ENCODE measurements around the gene OSTN. TPM values are rescaled to one million over a fixed set of nuclear protein-coding genes. Genes with fewer than 3 reads are reported as not detected.

The OSTN gene
- total RNA-seq, 2 experiments from 2014 or later, result not detected

DNA sequence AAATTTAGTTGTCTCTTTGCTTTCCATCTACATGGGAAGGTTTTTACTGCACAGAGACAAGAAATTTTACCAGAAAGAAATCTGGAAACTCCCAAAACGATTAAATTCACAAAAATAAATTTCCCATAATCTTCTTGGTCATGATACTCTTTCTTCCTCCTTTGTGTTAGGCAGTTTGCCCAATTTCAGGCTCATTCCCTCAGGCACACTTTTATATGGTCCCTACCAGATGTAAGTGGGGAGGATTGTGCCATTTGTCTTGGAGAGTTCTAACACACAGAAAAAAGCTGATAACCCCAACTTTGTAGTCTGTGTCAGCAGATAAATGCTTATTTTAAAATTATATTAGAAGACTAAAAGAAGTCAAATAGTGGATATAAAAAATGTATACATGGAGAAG lies 81.1 kb downstream of the OSTN start:
- ChIA-PET POLR2A (no interaction called here), CTCF (no interaction called here)
- DNase-seq (no peak), ATAC-seq (ENCODE audit: poor library complexity) (no peak)
- TF ChIP-seq, protein P1, sequence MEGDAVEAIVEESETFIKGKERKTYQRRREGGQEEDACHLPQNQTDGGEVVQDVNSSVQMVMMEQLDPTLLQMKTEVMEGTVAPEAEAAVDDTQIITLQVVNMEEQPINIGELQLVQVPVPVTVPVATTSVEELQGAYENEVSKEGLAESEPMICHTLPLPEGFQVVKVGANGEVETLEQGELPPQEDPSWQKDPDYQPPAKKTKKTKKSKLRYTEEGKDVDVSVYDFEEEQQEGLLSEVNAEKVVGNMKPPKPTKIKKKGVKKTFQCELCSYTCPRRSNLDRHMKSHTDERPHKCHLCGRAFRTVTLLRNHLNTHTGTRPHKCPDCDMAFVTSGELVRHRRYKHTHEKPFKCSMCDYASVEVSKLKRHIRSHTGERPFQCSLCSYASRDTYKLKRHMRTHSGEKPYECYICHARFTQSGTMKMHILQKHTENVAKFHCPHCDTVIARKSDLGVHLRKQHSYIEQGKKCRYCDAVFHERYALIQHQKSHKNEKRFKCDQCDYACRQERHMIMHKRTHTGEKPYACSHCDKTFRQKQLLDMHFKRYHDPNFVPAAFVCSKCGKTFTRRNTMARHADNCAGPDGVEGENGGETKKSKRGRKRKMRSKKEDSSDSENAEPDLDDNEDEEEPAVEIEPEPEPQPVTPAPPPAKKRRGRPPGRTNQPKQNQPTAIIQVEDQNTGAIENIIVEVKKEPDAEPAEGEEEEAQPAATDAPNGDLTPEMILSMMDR (IDR thresholded peaks at IDR 0.05), result no peak
- Mint-ChIP-seq H3K36me3 (ENCODE audit: low read depth) (no peaks in the 10 kb centered on the region), H3K4me1 (ENCODE audit: low read depth) (no peaks in the 10 kb centered on the region), H3K4me3 (no peak overlapping the region), H3K9me3 (no peaks in the 10 kb centered on the region), H3K27ac (no peak overlapping the region), H3K27me3 (peaks cover 9% of the 10 kb centered on the region)
- no peak overlapping the region for H3K4me3 ChIP-seq (ENCODE audit: low read length)
- peaks cover 0 to 4% of the 10 kb centered on the region in 2 experiments for H3K9me3 ChIP-seq (ENCODE audit: control insufficient read depth in 1 of 2, insufficient read depth in 1 of 2, low read length in 2 of 2)
- no peaks in the 10 kb centered on the region for H3K27me3 ChIP-seq (ENCODE audit: control insufficient read depth in 1 of 2, insufficient read depth in 2 of 2, low read length in 2 of 2)
- H3K36me3 ChIP-seq (ENCODE audit: insufficient read depth, low read length), result no peaks in the 10 kb centered on the region
- intact Hi-C loops (cut with DNase I, micrococcal nuclease), result no loop called here
- no peak overlapping the region for H3K27ac ChIP-seq (ENCODE audit: low read depth in 1 of 2, low read length in 2 of 2)
- no peaks in the 10 kb centered on the region for H3K4me1 ChIP-seq (ENCODE audit: insufficient read depth, low read length)

DNA sequence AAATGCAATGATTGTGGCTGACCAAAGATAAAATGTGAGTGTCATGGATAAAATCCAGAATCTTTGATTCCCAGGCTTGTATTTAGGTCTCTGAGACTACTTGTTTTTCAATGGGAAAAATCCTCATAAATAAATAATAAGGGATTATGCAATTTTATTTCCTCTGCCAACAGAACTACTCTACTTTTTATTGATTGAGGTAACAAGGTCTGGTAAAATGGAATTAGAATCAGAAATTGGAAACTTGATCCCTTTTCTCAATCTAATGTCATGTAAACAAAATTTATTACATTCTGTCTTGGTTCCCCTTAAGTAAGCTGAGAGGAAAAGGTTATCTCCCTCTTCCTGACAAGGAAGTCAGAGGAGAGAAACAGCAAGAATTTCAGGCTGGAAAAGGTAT lies 81.8 kb downstream of the OSTN start:
- H3K36me3 Mint-ChIP-seq (ENCODE audit: low read depth), result no peaks in the 10 kb centered on the region
- ChIA-PET POLR2A (no interaction called here), CTCF (no interaction called here)
- Histone ChIP-seq H3K27ac (ENCODE audit: low read depth in 1 of 2, low read length in 2 of 2) (no peak overlapping the region), H3K27me3 (ENCODE audit: control insufficient read depth in 1 of 2, insufficient read depth in 2 of 2, low read length in 2 of 2) (no peaks in the 10 kb centered on the region), H3K36me3 (ENCODE audit: insufficient read depth, low read length) (no peaks in the 10 kb centered on the region), H3K9me3 (ENCODE audit: control insufficient read depth in 1 of 2, insufficient read depth in 1 of 2, low read length in 2 of 2) (no peaks in the 10 kb centered on the region), H3K4me1 (ENCODE audit: insufficient read depth, low read length) (no peaks in the 10 kb centered on the region), H3K4me3 (ENCODE audit: low read length) (no peak overlapping the region)
- no peak overlapping the region for H3K4me3 Mint-ChIP-seq
- ATAC-seq (ENCODE audit: poor library complexity), result no peak
- peaks cover 9% of the 10 kb centered on the region for H3K27me3 Mint-ChIP-seq
- H3K9me3 Mint-ChIP-seq, result no peaks in the 10 kb centered on the region
- H3K27ac Mint-ChIP-seq, result no peak overlapping the region
- H3K4me1 Mint-ChIP-seq (ENCODE audit: low read depth), result no peaks in the 10 kb centered on the region
- DNase-seq, result no peak
- TF ChIP-seq, protein P1 (IDR thresholded peaks at IDR 0.05), result no peak
- intact Hi-C loops (cut with DNase I, micrococcal nuclease), result no loop called here

DNA sequence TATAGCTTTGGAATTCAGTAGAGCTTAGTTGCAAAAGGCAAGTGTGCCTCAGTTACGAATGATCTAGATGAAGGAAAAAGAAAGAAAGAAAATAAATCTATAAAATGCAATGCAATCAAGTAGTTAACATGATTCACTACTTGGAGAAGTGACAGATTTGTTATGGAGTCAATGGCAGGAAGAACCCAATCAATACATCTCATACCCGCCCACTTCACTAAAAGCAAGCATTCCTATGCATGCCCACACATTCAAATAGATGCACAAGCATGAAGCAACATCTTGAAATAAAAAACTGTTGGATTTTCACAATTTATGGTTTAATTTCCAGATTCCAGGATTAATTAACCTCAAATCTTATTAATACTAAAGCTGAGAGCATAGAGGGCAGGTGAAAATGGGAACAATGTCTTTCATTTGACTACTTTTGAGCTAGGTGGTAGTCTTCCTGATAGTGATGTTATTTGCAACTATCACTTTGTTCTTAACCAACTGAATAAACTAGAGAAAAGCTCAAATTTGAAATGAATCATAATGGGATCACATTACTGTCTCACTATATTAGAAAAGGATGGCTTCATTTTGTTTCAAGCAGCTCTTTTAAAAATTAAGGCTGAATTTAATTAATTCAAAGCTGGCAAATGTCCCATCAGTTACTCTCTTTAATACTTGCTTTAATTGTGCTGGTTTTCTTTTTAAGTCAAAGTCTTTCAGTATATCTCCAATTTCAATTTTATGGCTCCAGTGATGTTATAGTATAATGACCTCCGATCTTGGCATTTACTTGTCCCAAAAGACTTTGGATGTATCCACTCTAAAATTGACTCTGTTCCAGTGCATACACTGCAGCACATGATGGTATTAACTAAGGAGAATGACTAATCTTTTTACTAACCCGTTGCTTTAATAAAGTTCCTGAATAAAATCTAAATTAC lies 83.5 kb downstream of the OSTN start:
- H3K4me3 Mint-ChIP-seq, result no peak overlapping the region
- DNase-seq (no peak), ATAC-seq (ENCODE audit: poor library complexity) (no peak)
- H3K4me1 Mint-ChIP-seq (ENCODE audit: low read depth), result no peaks in the 10 kb centered on the region
- intact Hi-C loops (cut with DNase I, micrococcal nuclease), result no loop called here
- no peak overlapping the region for H3K4me3 ChIP-seq (ENCODE audit: low read length)
- H3K27ac Mint-ChIP-seq, result no peak overlapping the region
- CTCF ChIA-PET, result no interaction called here
- H3K9me3 ChIP-seq (ENCODE audit: control insufficient read depth in 1 of 2, insufficient read depth in 1 of 2, low read length in 2 of 2), result no peaks in the 10 kb centered on the region
- H3K27me3 ChIP-seq (ENCODE audit: control insufficient read depth in 1 of 2, insufficient read depth in 2 of 2, low read length in 2 of 2), result no peaks in the 10 kb centered on the region
- POLR2A ChIA-PET, result no interaction called here
- no peaks in the 10 kb centered on the region for H3K9me3 Mint-ChIP-seq
- no peak overlapping the region for H3K27ac ChIP-seq (ENCODE audit: low read depth in 1 of 2, low read length in 2 of 2)
- H3K36me3 Mint-ChIP-seq (ENCODE audit: low read depth), result no peaks in the 10 kb centered on the region
- TF ChIP-seq, protein P1 (IDR thresholded peaks at IDR 0.05), result no peak
- peaks cover 9% of the 10 kb centered on the region for H3K27me3 Mint-ChIP-seq
- no peaks in the 10 kb centered on the region for H3K36me3 ChIP-seq (ENCODE audit: insufficient read depth, low read length)
- H3K4me1 ChIP-seq (ENCODE audit: insufficient read depth, low read length), result no peaks in the 10 kb centered on the region
